DMS 273 treated with DMSO at 0.1 percent for 48 hours (cell line): ENCODE measurements around the gene EML4.
A peak's percentile ranks its signal among the peaks of the same experiment; 100 is the strongest.
"Not testable (repeated sequence)": the region's sequence is repeated elsewhere in the genome, so short reads cannot be mapped to it uniquely, and the experiment has no call there.

Source experiments
- DNase-seq: peaks from one replicate; lab custom pipeline; 2025; lab: John Stamatoyannopoulos, UW

The EML4 gene

GRCh38 chr2:42169100-42169873 lies at the start of gene EML4:
Gene EML4, plus strand, starts transcription at chr2:42169353. Its CDS starts 259 bp downstream, at chr2:42169612.
- peak; percentile 67 for DNase-seq

- DNase-seq = no peak
These were observed 45.7 kb upstream of the EML4 start for GRCh38 chr2:42123426-42123825.

GRCh38 chr2:42124011-42124785 lies 45.0 kb upstream of the EML4 start:
- no peak for DNase-seq

GRCh38 chr2:42125841-42126594 lies 43.1 kb upstream of the EML4 start:
- DNase-seq = no peak

- not testable (repeated sequence) for DNase-seq
These were observed 42.3 kb upstream of the EML4 start for GRCh38 chr2:42126873-42127272.

GRCh38 chr2:42127425-42128424 lies 41.4 kb upstream of the EML4 start:
- no peak for DNase-seq

- DNase-seq = no peak
These were observed 40.2 kb upstream of the EML4 start for GRCh38 chr2:42128721-42129486.

GRCh38 chr2:42129487-42129852 lies 39.7 kb upstream of the EML4 start:
- no peak for DNase-seq

- DNase-seq = no peak
These were observed 39.2 kb upstream of the EML4 start for GRCh38 chr2:42129947-42130346.

- DNase-seq = not testable (repeated sequence)
These were observed 38.3 kb upstream of the EML4 start for GRCh38 chr2:42130858-42131257.

GRCh38 chr2:42132191-42132965 lies 36.8 kb upstream of the EML4 start:
- DNase-seq = no peak

GRCh38 chr2:42132966-42133641 lies 36.0 kb upstream of the EML4 start:
- DNase-seq = peak; percentile 85

GRCh38 chr2:42133771-42134195 lies 35.4 kb upstream of the EML4 start:
- DNase-seq = no peak

- DNase-seq = not testable (repeated sequence)
These were observed 34.7 kb upstream of the EML4 start for GRCh38 chr2:42134401-42134932.

GRCh38 chr2:42135381-42136312 lies 33.5 kb upstream of the EML4 start:
- DNase-seq = no peak

- no peak for DNase-seq
These were observed 32.4 kb upstream of the EML4 start for GRCh38 chr2:42136782-42137124.

GRCh38 chr2:42137125-42137841 lies 31.9 kb upstream of the EML4 start:
- no peak for DNase-seq
